Bone marrow (tissue), 2 donors: ENCODE data around the gene SH2D1B.

ENCODE experiments used
- DNase-seq, 2 donors: peaks; one replicate each; lab custom pipeline; 2025; lab: John Stamatoyannopoulos, UW

SH2D1B gene

DNA sequence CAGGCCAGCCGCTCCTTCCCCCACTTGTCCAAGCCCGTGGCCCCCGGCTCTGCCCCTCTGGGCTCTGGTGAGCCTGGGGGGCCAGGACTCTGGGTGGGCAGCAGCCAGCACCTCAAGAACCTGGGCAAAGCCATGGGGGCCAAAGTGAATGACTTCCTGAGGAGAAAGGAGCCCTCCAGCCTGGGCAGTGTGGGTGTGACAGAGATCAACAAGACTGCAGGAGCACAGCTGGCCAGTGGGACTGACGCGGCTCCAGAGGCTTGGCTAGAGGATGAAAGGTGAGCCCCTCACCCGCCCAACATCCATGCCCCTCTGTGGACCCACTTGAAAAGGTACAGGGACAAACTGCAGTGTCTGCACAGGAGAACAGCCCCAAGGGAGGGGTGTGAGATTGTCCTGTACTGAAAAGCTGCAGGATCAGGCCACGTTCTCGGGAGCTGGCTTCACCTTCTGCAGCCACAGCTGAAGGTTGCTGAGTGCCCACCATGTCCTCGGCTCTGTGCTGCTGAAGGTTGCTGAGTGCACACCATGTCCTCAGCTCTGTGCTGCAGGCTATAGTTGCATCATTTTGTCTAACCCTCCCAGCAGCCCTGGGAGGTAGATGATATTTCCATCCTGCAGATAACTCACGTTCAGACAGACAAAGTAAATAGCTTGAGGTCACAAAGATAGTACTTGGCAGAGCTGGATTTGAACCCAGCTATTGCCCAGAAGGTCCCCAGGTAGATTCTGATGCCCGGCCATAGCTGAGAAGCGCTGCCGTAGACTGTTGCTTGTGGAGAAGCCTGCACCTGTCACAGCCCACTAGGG is 29.8 kb downstream of the SH2D1B start:
- no peak for DNase-seq

DNA sequence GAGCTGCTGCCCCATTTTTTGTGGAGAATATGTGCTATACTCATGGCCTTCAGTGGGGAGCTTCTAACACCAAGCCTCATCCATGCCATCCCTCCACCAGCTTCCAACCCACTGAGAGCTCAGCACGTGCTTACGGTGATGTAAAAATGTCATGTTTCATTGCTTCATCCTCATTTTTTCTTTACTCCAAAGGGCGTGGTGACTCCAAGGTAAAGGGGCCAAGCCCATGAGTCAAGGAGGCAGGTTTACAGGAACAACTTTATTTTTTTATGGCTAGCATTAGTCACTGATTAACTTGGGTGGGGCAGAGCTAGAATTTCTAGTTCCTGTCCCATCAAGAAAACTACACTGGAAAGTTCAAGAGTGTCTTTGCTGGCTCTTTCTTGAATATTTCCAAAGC is 30.6 kb downstream of the SH2D1B start, which contains the start of gene C1orf226:
Gene C1orf226, plus strand, starts transcription at position 346 of the 400 bp plus-strand sequence. CDS start 174 bp downstream, outside the sequence.
- DNase-seq, result no peak

DNA sequence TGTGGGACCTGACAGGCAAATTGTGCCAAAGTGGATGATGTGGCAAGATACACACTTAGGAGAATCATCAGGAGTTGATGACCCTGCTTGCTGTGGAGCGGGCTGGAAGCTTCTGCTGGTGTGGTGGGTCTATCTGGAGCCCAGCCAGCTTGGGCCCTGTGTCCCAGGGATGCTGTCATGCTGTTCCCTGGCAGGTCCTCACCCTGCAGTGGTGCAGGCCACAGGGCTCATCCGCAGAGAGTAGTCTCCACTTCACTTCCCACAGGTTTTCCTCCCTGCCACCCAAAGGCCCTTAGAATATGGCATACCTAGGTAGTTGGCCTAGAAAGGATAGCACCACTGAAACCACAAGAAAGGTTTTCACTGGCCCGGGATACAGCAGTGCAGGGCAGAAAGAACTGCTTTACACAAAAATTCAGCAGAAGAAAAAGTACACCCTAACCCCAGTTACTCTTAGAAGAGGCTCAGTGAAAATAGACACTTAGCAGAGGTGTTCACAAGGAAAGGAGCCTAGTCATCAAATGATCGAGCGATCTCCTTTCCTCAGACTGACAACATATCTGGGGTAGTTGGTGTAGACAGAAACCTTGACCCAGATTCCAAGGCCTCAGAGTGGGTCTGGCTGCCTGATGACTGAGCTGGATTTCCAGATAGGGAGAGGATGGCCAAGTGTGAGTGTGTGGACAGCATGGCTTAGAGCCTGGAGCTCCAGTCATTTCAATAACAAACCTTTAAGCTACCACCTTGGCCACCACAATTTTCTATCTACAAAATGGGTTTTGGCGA is 31.7 kb downstream of the SH2D1B start:
- no peak for DNase-seq

DNA sequence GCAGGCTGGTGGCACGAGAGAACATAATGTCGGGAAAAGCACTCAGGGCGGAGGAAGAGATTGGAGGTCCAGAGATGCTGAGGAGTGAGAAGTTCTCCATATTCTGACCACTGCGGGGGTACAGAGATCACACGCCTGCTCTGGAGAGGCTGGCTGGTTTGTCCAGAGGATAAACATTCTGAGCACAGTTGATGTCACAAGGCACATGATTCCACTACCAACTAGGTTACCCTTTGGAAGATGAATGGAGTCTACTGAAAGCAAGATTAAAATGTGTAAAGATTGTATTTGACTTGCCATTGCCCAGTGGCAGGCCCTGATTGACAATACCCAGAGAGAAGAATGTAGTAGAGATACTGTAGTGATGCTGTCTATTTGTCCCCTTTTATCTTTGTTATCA is 35.2 kb downstream of the SH2D1B start, which contains the start of gene SPATA46:
Gene SPATA46, minus strand, starts transcription at position 164 of the 400 bp plus-strand sequence. Its CDS starts 64 bp downstream, at position 100.
- no peak for DNase-seq

DNA sequence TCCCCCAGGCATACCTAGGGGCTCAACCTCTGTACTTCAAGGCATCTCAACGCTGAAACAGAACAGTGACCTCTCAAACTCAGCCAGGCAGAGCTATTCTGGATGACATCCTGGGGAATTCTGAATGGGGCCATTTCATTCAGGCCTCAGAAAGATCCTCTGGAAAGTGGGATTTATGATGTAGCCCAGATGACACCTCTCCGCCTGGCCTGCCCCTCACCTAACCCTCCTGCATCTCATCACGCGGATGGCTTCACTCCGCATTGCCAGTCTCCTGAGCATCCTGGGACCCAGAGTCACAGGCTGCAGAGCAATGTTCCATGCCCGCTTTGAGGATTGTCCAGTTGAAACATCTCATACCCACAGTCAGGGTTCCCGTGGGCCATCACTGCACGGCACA is 36.5 kb downstream of the SH2D1B start:
- DNase-seq, result no peak

DNA sequence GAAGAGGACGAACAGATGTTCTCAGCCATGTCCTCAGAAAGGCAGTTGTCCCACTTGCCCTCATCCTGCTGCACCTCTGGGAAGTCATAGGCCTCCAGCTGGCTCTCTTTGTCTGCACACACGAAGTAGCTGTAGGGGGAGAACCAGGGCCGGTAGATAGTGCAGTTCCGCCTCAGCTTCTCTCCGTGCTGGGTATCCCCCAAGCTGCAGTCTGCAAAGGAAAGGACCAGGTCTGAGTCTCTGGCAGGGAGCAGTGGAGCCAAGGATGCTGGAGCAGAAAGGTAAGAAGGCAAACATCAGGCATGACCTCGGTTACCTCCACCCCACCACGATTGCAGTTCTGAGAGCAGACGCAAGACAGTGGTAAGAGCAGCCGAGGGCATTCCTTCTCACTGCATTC is 37.5 kb downstream of the SH2D1B start:
- DNase-seq, result no peak

DNA sequence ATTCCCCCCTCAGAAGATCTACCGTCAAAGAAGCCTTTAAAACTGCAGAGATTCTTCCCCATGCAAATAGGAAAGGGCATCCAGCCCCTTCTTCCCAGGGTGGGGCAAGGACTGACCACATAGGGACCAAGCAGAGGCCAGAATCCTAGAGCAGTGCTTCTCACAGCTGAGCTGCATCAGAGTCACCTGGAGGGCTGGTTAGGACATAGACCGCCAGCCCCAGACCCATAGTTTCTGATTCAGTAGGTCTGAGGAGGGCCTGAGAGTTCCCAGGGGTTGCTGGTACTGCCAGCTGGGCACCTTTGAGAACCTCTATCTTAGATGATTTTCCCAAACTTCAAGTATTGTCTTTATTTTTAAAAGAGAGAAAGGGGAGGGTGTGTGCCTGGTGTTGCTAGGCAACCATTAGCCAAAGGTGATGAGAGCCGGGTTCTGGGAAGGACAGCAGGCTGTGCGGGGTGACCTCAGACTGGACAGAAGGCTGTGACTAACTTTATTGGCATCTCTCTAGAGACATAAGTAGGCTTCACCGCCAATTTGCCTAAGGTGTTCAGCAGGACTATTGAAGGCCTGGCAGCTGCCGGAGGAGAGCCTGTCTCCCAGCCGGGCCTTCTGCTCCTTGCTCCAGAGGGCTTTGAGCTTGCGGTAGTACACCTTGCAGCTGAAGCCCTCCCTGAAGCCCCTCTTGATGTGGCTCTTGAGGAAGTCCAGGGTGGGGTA is 38.2 kb downstream of the SH2D1B start:
- DNase-seq, result no peak

DNA sequence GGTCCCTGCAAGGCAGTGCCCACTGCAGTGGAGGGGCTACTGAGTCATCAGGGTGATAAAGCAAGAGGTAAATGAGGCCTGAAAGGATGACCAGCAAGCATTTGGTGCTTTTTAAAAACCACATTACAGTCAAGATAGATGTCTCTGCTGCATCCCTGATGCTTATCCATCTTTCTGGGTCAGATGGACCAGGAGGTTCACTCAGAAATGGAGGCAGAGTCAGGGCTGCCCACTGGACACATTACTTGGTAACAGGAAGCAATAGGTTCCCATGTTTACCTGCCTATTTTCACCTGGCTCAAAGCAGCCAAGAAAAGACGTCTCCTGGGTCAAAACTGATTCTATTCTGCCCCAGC is 38.9 kb downstream of the SH2D1B start:
- DNase-seq, result no peak

DNA sequence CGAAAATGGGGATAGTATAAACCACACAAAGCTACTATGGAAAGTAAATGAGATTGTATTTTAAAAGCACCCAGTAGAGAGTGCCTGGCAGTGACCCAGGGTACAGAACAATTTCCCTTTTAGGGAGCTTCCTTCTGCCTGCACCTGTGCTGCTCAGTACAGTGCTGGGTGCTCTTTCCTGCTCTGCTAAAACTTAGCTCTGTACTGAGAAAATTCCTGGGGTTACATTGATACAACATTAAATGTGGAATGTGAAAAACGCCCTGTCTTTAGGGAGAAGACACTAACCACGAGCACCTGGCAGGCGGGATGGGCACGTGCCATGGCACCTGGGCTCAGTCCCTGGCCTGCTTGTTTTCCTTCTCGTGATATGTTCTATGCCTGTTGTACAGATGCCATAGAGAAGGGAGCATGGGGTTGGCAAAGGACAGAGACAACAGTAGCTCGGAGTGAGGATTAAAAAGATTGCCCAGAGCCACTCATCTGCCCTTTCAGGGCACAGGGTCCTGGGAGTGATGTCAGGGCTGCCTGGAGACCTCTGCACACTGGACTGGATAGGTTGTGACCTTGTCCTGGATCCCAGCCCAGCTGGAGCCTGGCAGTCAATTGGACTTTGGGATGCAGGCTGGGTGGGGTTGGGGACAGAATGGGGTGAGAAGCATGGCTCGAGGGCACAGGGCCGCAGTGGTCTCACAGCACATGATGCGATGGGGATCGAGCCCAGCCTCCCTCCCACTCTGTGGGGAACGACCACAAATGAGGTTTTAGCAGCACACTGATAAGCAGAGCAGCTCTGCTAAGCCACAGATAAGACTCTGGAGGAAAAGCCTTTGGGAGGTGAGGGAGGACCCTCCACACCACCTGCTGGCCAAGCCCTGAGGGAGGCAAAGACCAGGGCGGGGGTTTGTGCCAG is 39.5 kb downstream of the SH2D1B start:
- DNase-seq, result no peak

DNA sequence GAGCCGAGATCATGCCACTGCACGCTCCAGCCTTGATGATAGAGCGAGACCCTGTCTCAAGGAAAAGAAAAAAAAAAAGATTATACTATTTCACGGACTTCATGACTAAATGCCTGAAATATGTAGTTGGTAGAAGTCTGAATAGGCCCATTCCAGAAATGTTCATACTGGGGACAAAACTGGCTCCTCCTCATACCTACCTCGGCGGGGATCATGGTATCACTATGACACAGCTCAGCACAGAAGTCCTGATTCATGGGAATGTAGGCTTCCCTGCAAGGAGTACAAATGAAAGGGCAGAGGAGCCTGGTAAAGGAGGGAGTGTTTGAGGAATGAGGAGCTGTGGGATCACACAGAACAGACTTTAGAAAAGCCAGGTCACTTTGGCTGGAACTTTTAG is 40.3 kb downstream of the SH2D1B start:
- DNase-seq, result no peak

DNA sequence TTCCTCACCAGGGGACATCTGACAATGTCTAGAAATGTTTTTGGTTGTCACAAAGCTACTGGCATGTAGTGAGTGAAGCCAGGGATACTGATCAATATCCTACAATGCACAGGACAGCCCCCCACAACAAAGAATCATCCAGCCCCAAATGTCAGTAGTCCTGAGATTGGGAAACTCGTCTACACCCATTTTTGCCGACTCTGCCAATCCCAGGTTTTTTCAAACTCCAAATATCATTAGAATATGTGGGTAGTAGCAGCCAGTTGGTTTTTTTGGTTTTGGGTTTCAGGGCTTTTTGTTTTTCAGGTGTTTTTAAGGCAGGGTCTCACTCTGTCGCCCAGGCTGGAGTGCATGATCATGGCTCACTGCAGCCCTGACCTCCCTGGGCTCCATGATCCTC is 41.2 kb downstream of the SH2D1B start:
- no peak for DNase-seq

DNA sequence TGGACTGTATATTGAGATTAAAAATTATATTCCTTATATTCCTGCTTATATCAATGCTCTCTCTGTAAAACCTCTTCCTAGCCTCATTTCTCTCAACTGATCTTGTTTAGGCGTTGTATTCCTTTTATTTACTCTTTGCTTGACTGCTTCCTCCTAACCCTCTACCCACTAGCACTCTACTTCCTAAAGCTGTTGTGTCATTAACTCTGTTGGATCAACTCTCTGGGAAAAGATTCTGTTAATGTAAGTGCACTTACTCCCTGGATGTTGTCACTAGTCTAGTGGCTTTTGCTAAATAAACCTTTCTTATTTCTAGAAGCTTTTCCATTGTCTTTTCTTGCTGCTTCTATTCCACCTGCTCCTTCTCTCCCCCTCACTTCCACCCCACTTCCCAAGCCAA is 41.8 kb downstream of the SH2D1B start:
- DNase-seq, result no peak

DNA sequence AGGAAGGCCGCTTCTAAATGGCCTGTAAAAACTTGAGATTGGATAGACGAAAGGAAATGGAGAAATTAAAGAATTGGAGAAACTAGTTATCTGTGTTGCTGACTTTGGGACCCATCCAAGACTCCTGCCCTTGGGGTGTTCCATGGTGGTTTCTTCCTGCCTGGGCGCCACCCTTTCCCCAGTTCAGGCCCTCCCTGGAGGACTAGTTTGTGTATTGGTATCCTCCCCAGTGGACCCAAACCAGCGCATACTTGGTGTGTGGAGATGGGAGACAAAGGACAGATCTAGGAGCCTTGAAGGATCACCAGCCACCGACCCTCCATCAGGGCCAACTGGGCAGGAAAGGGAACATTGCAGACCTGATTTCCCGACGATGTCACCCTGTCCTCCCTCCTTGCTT is 42.4 kb downstream of the SH2D1B start:
- DNase-seq, result no peak

DNA sequence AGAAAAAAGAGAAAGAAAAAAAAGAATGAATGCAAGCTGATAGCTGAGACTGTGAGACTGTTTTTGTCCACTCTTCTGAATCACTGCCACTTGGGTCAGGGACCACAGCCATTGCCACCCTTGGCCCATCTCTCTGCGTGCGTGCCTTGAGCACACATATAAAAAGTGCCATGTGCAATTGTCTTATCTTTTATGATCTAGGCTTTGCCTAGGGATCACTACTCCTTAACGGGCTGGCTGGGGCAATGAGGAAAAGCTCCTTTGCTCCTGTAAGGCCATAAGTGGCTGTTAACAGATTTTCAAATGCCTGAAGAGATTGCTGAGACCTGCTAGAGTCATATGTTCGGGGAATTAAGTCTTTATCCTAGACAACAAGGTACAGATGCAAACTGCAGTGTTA is 43.5 kb downstream of the SH2D1B start:
- DNase-seq, result no peak

DNA sequence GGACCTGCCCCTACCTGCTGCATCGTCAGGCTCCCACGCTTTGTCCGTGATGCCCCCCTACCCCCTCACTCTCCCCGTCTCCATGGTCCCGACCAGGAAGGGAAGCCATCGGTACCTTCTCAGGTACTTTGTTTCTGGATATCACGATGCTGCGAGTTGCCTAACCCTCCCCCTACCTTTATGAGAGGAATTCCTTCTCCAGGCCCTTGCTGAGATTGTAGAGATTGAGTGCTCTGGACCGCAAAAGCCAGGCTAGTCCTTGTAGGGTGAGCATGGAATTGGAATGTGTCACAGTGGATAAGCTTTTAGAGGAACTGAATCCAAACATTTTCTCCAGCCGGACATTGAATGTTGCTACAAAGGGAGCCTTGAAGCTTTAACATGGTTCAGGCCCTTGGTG is 44.2 kb downstream of the SH2D1B start:
- no peak for DNase-seq

DNA sequence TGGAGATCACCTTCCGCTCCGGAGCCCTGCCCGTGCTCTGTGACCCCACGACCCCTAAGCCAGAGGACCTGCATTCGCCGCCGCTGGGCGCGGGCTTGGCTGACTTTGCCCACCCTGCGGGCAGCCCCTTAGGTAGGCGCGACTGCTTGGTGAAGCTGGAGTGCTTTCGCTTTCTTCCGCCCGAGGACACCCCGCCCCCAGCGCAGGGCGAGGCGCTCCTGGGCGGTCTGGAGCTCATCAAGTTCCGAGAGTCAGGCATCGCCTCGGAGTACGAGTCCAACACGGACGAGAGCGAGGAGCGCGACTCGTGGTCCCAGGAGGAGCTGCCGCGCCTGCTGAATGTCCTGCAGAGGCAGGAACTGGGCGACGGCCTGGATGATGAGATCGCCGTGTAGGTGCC is 44.9 kb downstream of the SH2D1B start:
- DNase-seq, result no peak

DNA sequence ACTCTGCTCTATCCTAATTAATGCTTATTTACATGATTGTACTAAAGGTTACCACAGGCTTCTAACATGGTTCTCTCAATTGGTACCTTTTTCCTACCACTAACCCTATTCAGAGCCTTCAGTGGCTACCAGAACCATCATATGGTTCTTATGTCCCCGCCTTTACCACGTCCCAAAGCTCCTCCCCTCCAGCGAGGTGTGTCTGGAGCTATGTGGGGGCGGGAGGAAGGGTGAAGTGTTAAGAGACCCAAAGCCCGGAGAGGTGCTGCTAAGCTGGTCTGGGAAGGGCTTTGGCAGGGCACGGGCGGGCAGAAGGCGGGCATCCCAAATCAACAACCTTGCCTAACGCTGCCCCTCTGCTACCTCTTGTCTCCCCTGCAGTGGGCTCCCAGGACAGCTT is 45.3 kb downstream of the SH2D1B start:
- DNase-seq, result no peak

DNA sequence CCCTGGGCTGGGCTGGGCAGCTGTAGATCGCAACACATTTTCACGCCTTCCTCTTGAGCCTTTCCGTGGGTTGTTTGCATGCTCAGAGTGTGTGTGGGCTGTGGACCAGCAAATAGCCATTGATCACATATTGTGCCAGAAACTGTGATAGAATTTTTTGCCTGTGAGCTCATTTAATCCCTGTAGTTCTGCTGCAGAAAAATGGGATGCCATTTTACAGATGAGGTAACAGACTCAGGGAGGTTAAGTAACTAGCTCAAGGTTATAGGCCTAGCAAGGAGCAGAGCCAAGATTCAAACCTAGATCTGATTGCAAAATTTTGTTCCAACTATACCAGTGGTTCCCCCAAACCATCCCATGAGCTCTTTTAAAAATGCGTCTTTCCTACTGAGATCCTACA is 45.8 kb downstream of the SH2D1B start:
- DNase-seq, result no peak

DNA sequence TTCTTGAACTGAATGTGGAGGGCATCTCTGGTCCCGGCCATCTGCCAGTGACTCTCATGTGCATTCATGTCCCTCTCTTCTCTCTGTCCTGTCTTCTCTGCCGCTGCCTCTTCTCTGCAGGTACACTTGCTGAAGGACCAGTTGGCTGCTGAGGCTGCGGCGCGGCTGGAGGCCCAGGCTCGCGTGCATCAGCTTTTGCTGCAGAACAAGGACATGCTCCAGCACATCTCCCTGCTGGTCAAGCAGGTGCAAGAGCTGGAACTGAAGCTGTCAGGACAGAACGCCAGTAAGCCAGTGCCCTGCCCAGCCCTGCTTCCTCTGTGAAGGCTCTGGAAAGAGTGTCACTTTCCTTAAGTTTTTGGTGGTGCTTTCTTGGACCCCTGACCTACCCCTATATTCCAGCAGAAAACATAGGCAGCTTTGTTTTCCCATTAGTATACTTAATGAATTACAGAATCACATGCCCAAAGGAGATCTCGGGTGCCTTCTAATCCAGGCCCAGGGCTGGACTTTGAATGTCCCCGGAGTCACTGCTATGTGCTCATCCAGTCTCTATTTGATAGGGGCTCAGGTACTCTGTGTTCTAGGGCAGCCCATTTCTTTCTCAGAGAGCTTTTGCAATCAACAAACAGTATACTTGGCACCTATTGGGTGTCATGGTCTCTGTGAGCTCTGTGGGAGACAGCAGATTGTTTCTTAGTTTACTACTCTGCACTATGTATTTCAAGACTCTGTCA is 46.5 kb downstream of the SH2D1B start:
- DNase-seq, result no peak

DNA sequence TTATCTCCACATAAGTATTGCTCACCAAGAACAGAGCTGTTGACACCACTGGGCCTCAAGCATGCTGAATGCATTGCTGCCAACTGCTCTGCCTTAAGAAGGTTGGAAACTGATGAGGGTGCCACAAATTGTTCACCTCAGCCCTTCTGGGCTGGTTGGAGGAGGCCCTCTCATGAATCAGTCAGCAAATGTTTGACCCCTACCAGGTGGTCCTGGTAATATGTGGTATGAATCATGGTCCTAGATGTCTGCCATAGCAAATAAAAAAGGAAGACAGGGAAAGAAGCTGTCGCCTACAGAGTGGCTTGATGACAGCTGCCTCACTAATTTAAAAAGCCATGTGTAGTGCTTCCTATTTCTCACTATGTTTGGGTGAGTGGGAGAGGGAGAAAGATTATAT is 47.4 kb downstream of the SH2D1B start:
- DNase-seq, result no peak

DNA sequence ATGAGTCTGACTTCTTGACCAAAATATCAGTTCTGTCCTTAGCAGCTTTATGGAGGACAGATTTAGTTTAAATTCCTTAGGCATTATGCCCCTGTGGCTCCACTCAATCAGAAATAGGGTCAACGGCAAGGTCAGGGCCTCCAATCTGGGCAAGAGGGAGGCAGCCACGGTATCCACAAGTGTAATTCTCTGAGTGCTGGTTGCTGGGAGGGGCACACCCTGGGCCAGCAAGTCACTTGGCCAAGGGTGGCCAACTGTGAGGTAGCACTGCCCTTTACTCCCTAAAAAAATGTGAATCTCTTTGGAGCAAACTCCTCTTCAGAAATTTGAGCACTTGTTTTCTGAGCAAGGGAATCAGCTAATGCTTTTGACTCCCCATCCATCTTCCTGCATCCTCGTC is 48.1 kb downstream of the SH2D1B start:
- no peak for DNase-seq
